ENCODE measurements around the gene C3orf38.
"Not testable (repeated sequence)": the region's sequence is repeated elsewhere in the genome, so short reads cannot be mapped to it uniquely, and the experiment has no call there.

Gene C3orf38

DNA sequence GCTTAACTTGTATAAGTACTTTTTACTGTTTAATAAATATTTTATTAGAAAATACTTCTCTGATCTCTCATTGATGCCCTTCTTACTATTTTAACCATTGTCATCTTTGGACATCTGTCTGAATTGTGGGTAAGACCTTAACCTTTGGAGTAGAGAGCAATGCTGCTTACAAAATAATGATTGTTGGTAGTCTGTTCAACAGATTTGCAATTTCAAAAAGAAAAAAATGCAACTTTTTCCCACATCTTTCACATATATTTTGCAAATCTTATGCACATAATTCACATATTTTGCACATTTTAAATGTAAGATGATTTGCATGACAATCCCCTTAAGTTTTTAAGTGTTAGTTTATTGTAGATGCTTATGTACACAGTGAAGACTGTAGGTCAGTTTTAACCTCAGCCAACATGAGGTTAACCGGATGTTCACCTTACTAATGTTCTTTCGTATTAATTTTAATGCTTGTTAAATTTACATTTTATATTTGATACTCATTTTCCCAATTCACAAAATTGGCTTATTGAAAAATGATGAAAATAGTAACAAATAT, 16.7 kb downstream of the C3orf38 start:
- no peak for DNase-seq (ENCODE audit: low read depth)

DNA sequence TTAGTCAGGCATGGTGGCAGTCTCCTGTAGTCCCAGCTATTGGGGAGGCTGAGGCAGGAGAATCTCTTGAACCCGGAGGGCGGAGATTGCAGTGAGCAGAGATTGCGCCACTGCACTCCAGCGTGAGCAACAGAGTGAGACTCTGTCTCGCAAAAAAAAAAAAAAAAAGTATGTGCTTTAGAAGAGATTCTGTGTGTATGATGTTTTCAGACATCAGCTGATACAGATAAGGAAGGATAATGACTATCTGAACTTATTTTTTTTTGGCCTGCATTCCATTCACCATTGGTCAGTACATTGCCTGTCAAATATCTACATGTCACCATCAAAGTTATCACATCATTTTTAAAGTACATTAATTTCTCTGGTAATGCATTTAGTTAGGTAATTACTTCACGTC, 17.4 kb downstream of the C3orf38 start:
- DNase-seq (ENCODE audit: low read depth): no peak

DNA sequence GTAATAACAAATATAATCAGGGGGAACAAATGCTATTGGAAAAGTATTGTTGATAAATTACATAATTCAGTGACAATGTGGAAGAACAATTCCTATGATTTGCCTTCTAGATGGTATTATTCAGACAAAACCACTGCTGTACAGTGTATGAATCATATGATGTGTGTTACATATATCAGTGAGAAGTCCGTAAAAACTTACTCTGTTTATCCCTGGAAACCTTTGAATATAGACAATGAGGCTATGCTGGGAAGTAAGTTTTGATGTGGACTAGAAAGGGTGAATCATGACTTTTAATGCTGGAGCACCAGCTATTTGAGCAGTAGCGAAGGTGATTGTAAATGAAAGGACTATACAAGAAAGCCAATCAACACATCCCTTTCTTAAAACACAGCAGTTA, 17.9 kb downstream of the C3orf38 start:
- DNase-seq (ENCODE audit: low read depth): no peak

DNA sequence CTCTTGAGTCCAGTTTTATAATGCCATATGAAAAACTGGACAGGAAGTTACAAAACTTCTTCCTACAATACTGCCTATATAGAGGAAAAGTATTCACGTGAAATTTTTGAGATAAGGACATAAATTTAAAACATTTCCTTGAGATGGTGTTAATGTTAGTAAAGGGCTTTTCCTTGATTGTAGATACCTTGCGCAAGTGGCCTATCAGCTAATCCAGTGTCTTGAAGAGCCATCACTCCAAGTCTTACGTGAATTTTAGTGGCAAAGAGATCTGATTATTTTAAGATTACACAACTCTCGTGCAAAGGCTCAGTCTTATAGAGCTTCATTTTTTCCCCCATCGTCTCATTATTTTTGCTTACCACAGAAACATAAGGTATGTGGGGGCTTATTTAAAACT, 18.4 kb downstream of the C3orf38 start:
- no peak for DNase-seq (ENCODE audit: low read depth)

DNA sequence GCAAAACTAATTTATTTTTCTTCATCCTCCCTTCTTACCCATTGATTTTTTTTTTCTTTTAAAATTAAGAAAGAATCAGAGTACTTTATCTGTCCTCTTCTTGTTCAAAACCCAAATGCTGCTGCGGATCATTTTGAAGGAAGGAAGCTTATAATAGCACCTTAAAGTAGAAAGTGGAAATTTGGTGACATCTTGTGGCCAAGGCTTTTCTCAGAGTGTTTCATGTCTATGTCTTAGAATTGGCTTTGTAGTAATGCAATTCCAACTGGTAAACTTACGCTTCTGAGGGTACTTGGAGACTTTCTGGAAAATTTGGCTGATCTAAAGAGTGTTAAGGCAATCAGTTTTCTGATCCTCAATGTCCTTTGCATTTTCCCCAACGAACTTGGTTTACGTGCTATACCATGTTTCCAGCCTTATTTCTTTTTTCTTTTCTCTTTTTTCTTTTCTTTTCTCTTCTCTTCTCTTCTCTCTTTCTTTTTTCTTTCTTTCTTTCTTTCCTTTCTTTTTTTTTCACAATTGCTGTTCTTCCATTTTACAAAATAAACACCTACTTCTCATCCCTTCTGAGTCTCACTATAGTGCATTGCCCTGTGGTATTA, 30.7 kb downstream of the C3orf38 start:
- DNase-seq (ENCODE audit: low read depth): no peak

DNA sequence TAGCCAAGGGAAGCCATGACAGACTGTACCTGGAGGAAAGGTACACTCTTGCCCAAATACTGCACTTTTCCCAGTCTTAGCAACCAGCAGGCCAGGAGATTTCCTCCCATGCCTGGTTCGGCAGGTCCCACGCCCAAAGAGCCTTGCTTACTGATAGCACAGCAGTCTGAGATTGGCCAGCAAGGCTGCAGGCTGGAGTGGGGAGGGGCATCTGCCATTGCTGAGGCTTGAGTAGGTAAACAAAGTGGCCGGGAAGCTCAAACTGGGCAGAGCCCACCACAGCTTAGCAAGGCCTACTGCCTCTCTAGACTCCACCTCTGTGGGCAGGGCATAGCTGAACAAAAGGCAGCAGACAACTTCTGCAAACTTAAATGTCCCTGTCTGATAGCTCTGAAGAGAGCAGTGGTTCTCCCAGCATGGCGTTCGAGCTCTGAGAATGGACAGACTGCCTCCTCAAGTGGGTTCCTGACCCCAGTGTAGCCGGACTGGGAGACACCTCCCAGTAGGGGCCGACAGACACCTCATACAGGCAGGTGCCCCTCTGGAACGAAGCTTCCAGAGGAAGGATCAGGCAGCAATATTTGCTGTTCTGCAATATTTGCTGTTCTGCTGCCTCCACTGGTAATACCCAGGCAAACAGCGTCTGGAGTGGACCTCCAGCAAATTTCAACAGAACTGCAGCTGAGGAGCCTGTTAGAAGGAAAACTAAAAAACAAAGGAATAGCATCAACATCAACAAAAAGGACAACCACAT, 32.6 kb downstream of the C3orf38 start:
- DNase-seq (ENCODE audit: low read depth): not testable (repeated sequence)

DNA sequence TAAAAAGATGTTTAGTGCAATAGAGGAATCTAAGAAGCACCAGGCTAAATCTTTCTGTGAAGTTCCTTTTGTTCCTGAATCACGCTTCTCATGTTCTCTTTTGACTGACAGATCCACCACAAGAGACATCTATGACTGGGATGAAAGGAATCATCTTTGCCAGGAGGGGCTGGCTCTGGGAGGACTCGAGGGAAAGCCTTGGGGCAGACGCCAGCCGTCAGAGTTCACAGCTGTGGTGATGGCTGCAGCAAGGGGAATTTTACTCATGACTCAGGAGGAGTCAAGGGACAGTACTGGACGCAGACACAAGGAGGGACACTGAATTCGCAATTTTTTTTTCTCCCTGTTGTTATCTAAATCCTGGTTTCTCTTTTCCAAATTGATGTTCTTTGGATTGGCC, 38.7 kb downstream of the C3orf38 start:
- DNase-seq (ENCODE audit: low read depth): no peak

DNA sequence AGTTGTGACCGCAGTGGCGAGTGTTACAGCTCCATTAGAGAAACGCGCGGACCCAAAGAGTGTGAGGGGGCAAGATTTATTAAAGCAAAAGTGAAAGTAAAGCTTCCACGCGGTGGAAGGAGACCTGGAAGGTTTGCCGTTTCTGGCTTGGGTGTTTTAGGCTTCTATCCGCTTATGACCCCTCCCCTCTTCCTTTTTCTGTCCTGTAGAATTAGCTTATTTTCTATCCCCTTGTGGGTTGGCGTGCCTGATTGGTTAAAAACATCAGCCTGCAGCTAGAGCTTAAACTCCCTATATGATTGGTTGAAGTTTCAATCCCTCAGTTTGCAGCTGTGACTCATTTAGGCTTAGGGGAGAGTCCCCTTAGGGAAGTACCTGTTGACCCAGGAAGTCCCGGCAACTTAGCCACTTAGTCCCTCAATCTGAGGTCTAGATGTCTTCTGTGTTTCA, 39.6 kb downstream of the C3orf38 start:
- DNase-seq (ENCODE audit: low read depth): no peak

DNA sequence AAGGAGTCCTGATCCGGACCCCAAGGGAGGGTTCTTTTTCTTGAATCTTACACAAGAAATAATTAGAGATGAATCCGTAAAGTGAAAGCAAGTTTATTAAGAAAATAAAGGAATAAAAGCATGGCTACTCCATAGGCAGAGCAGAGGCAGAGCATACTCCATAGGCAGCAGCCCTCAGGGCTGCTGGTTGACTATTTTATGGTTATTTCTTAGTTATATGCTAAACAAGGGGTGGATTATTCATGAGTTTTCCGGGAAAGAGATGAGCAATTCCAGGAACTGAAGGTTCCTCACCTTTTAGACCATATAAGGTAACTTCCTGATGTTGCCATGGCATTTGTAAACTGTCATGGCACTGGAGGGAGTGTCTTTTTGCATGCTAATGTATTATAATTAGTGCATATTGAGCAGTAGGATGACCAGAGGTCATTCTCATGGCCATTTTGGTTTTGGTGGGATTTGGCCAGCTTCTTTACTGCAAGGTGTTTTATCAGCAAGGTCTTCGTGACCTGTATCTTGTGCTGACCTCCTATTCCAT, 42.2 kb downstream of the C3orf38 start:
- no peak for DNase-seq (ENCODE audit: low read depth)

DNA sequence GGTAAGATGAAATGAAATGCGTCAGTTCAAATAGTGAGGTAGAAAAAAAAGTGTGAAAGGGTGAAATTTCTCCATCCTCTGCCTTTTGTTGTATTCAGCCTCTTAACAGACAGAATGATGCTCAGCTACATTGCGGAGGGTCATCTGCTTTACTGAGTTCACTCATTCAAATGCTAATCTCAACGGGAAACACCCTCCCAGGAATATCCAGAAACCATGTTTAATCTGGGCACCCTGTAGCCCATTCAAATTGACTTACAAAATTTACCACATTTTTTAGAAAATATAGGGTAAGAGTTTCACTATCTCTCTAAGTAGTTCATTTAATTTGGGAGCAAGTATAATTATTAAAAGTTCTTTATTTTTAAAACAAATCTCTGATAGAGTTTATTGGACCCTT, 42.9 kb downstream of the C3orf38 start:
- DNase-seq (ENCODE audit: low read depth): no peak

DNA sequence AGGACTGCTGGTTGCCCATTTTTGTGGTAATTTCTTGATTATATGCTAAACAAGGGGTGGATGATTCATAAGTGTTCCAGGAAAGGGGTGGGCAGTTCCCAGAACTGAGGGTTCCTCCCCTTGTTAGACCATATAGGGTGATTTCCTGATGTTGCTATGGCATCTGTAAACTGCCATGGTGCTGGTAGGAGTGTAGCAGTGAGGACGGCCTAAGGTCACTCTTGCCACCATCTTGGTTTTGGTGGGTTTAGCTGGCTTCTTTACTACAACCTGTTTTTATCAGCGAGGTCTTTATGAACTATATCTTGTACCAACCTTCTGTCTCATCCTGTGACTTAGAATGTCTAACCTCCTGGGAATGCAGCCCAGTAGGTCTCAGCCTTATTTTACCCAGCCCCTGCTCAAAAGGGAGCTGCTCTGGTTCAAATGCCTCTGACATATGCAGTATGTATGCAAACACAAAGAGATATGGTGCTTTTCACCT, 46.2 kb downstream of the C3orf38 start:
- no peak for DNase-seq (ENCODE audit: low read depth)

DNA sequence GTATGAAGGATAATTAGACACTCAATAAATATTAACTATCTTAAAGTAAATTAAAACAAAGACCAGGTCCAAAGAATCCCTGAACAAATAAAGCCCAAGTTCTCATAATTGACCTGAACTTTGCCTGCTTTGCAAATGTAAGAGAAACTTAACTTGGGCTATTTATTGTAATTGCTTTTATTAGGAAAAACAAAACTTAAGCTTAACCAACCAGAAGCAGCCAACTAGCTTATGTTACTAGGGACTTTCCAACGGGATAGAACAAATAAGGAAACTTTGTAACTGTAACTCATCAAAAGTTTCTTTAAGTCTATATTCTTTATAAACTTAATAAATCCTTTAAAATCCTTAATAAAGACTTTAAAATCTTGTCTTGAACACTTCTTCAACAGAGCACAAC, 48.4 kb downstream of the C3orf38 start:
- no peak for DNase-seq (ENCODE audit: low read depth)

DNA sequence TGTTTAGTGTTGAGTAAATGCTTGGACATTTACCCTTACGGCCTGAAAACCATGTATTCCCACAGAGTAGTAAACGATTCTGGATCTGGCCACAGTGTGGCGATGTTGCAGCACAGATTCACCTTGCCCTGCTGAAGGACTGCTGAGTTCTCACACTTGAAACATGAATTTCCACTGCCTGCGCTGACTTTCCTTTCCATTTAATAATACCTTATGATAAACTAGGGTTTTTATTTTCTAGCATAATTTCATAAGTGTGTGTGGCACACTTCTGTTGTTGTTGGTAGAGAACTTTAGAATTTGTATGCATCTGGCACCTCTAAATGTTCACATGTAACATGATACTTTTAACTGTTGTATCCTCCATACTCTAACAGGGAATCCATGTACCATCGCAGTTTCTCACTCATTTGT, 53.9 kb downstream of the C3orf38 start:
- no peak for DNase-seq (ENCODE audit: low read depth)
